DOHH2 (cell line): ENCODE results near the gene C10orf62.

Experiments
- EZH2phosphoT487 ChIP-seq: fragments of 200-600 bp; sonication (generic); IDR thresholded peaks from 2 replicates; pipeline ENCODE4 v1.6.1; 2017; ENCODE audit warnings: borderline replicate concordance, mild to moderate bottlenecking, antibody characterized with exemption, low read length, moderate library complexity, mixed read lengths
- TF ChIP-seq, protein P1 (sequence below): fragments of 200-600 bp; sonication (generic); IDR thresholded peaks from one replicate; pipeline ENCODE4 v1.5.1; 2014; ENCODE audit warnings: antibody characterized with exemption, mild to moderate bottlenecking, low read depth, low read length; ENCODE audit not compliant: poor library complexity, severe bottlenecking

DNA sequence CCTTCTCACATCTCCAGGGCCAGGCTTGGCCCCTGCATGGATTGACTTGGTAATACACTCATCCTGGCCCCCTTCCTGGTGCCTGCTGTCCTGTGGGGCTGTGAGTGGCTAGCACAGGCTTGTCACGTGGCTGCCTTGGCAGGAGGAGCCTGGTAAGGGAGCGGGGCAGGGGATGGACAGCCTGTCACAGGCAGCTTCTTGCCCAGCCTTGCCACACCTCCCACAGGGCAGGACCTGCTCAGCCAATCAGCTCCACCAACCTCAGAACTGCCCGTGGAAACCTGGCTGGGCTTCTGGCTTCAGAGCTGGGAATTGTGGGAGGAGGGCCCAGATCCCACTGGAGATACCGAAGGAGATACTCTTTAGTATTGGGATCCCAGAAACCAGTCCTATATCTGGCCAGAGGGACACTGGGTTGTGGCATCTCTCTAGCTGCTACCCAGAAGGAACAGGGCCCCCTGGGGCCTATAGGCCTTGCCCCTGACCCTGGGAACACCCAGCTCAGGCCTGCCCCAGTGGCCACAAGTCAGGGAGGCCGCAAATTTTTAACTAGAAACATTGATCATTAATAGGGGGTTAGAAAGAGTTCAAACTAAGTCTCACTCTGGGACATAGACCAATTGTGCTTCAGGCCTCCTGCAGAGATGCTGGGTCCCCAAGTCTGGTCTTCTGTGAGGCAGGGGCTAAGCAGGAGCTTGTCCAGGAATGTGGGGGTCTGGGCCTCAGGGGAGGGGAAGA, 5.3 kb upstream of the C10orf62 start, which contains the start of gene HOGA1:
- TF ChIP-seq, protein P1, sequence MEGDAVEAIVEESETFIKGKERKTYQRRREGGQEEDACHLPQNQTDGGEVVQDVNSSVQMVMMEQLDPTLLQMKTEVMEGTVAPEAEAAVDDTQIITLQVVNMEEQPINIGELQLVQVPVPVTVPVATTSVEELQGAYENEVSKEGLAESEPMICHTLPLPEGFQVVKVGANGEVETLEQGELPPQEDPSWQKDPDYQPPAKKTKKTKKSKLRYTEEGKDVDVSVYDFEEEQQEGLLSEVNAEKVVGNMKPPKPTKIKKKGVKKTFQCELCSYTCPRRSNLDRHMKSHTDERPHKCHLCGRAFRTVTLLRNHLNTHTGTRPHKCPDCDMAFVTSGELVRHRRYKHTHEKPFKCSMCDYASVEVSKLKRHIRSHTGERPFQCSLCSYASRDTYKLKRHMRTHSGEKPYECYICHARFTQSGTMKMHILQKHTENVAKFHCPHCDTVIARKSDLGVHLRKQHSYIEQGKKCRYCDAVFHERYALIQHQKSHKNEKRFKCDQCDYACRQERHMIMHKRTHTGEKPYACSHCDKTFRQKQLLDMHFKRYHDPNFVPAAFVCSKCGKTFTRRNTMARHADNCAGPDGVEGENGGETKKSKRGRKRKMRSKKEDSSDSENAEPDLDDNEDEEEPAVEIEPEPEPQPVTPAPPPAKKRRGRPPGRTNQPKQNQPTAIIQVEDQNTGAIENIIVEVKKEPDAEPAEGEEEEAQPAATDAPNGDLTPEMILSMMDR: no peak
- no peak for TF ChIP-seq EZH2phosphoT487
